NK-92 (cell line): ENCODE results near the gene FBH1.

ENCODE experiments used
- DNase-seq: peaks from one replicate; lab custom pipeline; 2025; ENCODE audit not compliant: unreplicated experiment; lab: John Stamatoyannopoulos, UW

FBH1 gene

DNA sequence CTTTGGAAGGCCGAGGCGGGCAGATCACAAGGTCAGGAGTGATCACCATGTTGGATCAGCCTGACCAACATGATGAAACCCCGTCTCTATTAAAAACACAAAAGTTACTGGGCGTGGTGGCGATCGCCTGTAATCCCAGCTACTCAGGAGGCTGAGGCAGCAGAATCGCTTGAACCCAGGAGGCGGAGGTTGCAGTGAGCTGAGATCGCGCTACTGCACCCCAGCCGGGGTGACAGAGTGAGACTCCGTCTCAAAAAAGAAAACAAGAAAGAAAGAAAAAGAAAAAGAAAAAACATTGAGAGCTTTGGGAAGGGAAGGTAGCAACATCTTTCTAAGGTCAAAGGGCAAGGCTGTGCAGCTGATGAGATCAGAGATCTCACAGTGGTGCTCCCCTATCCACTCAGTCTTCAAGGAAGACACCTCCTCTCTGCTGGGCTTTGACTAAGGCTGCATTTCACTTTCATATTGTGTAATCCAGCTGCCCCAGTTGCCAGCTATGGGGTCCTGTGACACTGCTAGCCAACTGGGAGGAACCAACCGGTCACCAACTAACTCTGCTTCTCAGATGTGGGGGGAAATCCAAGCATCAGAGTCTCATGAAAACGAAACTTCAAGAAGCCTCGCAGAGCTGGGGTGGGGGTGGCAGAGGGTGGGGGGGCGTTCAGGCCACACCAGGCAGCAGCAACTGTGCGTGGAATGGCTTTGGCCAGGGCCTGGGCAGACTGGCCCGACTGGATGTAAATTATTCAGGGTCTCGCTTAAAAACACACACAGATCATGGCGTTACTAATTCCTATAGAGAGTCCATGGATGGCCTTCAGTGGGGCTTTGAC, 85.8 kb downstream of the FBH1 start:
- no peak for DNase-seq

DNA sequence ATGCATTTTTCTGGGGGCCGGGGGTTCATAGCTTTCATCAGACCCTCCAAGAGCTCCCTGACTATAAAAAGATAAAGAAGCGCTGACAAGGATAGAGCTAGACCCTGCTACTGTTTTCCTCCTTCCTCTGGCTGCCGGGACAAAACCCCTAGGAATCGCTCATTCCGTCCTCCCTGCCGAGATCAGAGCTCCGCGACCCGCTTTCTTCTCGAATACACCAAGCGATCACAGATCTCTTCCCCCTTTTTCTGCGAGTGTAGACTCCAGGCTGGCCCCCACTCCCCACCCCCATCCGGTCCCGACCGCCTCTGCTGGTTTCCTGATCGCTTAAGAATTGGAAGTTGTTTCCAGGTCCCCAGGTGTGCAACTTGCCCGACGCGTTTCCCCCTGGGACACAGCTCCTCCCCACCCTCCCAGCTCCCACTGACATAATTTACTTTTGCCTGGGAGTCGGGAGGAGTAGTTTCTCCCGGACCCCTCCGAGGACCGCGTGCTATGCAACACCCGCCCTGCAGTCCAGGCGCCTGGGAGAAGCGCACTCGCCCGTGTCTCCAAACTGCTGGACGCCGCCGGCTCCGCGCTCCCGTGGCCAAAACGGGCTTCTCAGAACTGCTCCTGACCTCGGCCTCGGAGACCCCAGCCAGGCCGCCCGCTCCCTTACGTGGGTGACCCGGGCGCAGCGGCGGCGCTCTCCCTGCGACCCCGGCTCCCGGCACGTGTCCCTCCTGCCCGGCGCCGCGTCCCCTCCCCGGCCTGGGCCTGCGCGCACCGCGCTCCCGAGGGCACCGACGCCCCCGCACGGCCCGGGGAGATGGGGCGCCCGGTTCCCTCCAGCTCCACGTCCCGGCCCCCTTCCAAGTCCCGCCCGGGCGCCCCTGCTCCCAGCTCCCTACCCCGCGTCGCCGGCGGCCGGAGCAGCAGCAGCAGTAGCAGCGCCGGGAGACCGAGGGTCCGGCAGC, 86.7 kb downstream of the FBH1 start:
- DNase-seq: no peak

DNA sequence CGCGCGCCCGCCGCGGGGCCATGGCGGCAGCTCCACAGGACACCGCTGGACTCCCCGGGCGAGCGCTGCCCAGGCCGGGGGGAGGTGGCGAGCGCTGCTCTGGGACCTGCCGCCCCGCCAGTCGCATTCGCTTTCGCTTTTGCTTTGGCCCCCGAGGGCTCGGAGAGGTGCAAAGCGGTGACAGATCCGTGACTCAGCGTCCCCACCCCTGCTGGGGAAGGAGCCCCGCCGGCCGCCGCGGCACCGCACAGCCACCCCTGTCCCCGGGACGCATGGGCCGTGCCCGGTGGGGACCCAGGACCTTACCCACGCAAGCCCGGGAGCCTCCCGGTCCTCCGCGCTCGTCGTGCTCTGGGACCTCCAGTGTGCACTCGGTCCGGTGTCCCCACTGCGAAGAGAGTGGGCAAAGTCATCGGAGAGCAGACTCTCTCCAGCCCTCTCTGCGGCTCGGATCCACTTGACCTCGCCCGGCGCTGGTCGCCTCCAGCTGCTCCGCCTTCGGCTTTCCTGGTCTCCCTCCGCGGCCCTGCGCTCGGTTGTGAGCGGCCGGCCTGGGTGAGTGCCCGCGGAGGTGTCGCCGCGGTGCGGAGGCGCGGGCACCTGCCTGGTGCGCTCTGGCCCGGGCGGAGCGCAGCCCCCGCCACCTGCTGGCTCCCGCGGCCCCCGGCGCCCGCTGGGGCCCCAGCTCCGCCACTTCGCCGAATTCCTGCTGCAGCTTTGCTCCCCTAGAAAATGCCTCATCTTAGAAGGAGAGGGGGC, 87.6 kb downstream of the FBH1 start, which contains the start of gene IL15RA:
Gene IL15RA, minus strand, starts transcription at position 73 of the 759 bp plus-strand sequence. Its CDS starts 51 bp downstream, at position 22.
- no peak for DNase-seq

DNA sequence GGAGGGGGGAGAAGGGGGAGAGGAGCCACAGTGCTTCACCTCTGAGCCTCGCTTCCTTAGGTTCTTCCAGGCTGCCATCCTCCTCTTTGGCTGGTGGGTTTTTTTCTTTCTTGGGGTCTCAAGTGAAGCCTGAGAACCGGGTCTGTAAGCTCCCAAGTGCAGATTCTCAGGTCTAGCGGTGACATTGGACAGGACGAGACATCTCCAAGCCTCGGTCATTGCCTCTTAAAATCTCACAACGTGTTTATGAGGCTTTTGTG, 88.1 kb downstream of the FBH1 start:
- no peak for DNase-seq

DNA sequence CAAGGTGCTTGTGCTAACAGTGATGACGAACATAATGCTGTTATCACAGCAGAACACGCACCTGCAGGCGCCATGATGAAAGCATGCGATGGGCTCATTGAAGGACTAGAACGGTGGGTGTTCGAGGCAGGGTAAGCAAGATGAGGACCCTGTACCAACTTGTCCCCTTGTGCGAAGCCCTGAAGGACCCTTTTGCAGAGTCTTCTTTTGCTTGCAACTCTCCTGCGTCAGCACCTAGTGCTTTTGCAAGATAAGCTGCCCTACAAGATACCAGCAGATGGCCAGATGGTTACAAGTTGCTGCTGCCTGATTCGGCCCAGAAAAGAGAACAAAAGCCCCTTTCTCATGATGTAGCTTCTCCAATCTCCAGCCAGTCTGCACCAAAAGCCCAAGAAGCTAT, 91.5 kb downstream of the FBH1 start:
- no peak for DNase-seq

DNA sequence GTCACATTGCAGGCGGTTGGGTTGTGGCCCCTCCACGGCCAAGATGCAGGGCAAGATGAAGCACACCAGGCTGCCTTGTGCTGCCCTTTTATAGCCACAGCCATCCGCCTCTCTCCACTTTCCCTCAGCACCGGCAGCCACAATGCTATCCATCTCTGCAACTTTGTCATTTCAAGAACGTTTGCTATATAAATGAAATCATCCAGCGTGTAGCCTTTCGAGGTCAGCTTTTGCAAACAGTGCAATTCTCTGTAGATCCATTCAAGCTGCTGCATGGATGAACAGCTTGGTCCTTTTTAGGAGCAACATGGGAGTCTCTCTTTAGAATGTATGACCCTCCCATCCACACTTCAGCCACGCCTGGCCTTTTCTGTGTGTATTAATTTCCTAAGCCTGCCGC, 93.7 kb downstream of the FBH1 start:
- DNase-seq: no peak

DNA sequence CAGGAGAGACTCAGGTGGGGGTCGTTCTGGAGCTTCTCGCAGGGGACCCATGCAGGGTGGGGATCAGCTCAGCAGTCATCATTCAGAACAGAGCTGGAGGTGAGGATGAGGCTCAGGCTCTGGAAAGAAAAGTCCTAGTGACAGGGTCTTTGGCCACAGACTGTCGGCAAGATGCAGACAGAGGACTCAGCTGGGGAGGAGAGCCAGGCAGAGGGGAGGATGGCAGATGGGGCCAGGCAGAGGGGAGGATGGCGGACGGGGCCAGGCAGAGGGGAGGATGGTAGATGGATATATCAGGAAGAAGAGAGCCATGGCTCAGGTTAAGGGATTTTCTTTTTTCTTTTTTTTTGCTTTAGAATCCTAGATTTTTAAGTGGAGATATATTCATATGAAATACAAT, 95.0 kb downstream of the FBH1 start:
- DNase-seq: no peak
